Stimulated activated CD4-positive, alpha-beta T cell treated with anti-CD3 and anti-CD28 coated beads, Interleukin-1b, Interleukin-23, amount 100 ng/mL, for 1 hour (primary cell): ENCODE measurements around the gene NEDD8.

Experiments used
- DNase-seq, 2 donors: peaks; one replicate each; pipeline ENCODE4 v3.0.0-alpha.2; 2020; ENCODE audit warnings: low read depth in 2 of 2

The NEDD8 gene

GRCh38 chr14:24232121-24232644, at the start of gene NEDD8:
Gene NEDD8 (minus strand): TSS chr14:24232367. CDS start chr14:24232267, 100 bp downstream.
- peak; percentile 61 to 77 for DNase-seq

GRCh38 chr14:24281636-24282035, 49.5 kb upstream of the NEDD8 start:
- DNase-seq = no peak

GRCh38 chr14:24280797-24281460, 48.8 kb upstream of the NEDD8 start:
- DNase-seq = no peak

- DNase-seq = peak in 1 of 2 donors; percentile 29
Measured at GRCh38 chr14:24279301-24280186, 47.4 kb upstream of the NEDD8 start.

DNA sequence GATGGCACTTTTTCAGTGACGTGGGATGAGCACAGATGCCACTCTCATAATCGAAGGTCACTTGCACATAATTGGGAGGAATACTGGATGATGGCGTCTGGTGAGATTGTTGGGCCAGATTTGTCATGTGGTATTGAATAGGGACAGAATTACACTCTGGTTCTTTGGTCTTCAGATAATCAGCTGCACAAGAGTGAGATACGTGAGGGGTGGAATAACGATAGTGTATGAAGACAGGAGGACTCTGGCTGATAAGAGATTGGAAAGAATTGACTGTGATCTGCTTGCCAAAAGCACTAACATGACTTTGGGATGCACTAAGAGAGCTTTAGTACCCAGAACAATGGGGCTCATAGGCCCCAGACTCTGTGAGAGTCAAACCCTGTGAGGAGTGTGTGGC, 46.3 kb upstream of the NEDD8 start:
- no peak for DNase-seq

- no peak for DNase-seq
Measured at GRCh38 chr14:24277606-24278321, 45.6 kb upstream of the NEDD8 start.

DNA sequence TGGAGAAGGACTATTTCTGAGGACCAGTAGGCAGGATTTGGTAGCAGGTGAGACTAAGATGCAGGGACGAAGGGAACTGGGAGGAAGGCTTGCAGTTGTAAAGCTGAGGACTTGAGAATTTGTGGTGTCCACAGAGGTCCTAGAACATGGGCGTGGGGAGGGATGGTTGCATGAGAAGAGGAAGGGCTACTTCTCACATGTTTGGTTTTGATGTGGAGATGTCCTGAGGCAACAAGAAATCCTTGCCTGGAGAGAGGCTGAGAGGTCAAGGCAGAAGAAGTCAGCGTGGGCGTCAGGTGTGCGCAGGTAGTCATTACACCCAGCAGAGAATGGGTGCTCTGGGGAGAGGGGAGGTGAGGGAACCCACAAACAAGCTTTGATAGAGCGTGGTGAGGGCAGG, 44.9 kb upstream of the NEDD8 start:
- DNase-seq = no peak

DNA sequence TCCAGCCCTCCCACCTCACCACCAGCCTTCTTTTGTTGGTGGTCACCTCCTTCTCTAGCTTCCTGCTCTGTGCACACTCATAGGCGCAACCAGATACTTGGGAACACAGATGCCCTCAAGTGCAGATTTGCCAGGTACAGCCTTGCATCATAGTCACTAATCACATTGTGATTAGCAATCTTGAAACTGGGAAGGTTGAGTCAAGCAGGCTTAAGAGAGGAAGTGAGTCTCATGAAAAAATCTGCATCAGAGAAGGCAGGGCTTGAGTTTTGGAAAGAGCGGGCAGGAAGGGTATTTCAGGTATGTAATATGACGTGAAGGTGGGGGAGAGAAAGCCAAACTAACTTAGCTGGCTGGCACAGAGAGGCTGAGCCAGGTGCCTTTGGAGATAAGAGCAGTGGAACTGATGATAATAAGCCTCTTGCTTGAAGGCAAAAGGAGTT, 42.0 kb upstream of the NEDD8 start:
- DNase-seq = no peak

DNA sequence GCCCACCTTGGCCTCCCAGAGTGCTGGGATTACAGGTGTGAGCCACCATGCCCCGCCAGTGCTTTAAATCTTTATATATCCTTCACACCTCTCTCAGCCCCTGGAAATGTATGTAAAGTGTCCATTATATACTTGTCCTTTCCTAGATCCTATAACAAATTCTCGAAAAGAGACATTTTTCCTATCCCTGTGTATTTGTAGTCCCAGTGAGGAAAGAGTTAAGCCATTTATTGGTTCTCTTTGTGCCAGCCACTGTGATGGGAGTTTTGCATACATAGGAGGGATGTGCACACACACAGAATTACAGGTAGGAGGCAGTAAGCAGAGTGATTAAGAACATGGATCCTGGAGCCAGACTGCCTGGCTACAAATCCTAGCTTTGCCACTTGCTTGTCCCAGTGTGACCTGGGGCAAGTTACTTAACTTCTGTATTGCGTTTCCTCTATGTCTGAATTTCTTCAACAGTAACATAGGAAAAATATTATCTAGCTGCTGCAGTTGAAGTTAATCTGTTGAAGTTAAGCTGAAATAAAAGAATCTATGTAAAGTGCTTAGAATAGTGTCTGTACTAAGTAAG, 41.3 kb upstream of the NEDD8 start:
- DNase-seq = no peak

DNA sequence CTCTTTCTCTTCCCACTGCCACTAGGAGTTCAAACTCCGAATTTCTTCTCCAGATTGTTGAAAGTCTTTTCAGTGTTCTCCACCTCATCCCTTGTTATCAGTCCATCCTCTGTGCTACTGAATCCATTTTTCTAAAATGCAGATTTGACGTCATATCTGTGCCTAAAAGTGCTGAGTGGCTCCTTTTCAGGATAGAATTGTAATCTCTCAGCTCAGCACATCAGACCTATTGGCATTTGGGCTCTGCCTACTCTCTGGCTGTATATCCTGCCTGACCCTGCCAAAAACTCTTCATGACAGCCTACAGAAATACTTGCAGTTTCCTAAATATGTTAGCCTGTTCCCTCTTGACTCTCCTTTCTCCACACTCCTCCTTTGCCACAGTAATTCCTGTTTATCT, 40.3 kb upstream of the NEDD8 start:
- no peak for DNase-seq

GRCh38 chr14:24271834-24272263, 39.7 kb upstream of the NEDD8 start:
- no peak for DNase-seq

- DNase-seq = peak; percentile 69 to 85
Measured at GRCh38 chr14:24271134-24271833, 39.1 kb upstream of the NEDD8 start, which contains the start of gene RABGGTA. Gene RABGGTA (minus strand): TSS chr14:24271597. CDS start chr14:24271115, 482 bp downstream.

DNA sequence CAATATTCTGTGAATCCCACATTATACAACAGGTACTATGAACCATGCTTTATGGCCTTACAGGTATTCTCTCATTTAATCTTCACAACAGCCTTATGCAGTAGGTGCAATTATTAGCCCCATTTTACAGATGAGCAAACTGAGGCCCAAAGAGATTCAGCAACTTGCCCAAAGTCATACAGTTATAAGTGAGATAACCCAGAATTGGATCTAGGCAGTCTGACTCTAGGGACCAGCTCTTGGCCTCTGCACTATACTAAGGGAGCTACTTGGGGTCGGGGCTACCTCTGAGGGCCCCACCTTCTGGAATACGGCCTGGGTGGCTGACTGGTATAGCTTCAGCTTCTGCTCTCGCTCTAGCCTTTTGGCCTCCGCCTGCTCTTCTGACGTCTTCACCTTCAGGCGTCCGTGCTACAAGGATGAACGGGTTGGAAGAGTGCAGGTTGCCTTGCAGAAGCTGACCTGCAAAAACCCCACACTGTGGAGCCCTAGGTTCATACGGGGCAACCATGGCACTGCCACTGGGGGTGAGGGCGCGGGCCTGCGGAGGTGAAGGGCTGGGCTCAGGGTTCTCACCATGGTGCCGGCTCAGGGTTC, 38.5 kb upstream of the NEDD8 start:
- DNase-seq = no peak

DNA sequence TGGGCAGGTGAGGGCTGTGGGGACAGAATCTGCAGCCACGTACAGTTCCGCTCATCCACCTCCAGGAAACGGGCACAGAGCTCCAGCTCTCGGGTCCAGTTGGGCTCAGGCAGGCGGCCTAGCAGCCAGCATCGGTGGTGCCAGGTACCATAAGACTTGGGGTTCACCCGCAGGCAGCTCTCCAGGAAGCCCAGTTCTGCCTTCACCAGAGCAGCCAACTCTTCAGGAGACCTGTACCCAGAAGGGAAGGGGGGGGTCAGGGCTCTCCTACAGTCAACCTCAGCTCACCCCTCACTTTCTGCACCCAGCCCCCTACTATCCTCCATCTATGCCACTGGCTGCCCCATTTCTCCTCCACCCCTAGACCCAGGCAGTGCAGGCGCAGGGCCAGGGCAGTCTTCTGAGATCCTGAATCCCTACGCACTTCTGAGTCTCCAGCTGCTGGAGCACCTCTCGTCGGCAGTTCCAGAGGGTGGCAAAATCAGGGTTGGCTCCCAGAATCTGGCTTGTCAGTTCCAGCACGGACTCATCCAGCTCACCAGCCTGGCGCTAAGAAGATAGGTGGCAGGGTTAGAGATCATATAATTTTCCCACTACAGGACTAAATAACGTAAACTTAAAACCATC, 37.9 kb upstream of the NEDD8 start:
- DNase-seq = no peak

GRCh38 chr14:24269368-24269767, 37.2 kb upstream of the NEDD8 start:
- no peak for DNase-seq

- no peak for DNase-seq
Measured at GRCh38 chr14:24268225-24268624, 36.1 kb upstream of the NEDD8 start.

DNA sequence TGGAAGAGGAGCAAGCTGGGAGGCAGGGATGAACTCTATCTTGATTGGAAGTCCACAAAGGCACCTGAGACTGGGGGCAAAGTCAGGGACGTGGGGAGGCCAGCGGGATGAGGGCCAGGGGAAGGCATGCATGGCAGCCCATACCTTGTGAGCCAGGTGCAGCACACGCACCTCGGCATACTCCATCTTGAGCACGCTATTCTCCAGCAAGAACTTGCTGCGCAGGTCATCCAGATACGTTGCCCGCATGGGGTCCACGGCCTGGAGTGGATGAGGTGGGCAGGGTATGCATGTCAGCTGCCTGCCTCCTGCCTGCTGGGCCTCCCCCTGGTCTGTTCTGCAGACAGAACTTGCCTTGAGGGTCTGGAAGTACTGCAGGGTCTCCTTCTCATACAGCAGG, 35.3 kb upstream of the NEDD8 start:
- no peak for DNase-seq

DNA sequence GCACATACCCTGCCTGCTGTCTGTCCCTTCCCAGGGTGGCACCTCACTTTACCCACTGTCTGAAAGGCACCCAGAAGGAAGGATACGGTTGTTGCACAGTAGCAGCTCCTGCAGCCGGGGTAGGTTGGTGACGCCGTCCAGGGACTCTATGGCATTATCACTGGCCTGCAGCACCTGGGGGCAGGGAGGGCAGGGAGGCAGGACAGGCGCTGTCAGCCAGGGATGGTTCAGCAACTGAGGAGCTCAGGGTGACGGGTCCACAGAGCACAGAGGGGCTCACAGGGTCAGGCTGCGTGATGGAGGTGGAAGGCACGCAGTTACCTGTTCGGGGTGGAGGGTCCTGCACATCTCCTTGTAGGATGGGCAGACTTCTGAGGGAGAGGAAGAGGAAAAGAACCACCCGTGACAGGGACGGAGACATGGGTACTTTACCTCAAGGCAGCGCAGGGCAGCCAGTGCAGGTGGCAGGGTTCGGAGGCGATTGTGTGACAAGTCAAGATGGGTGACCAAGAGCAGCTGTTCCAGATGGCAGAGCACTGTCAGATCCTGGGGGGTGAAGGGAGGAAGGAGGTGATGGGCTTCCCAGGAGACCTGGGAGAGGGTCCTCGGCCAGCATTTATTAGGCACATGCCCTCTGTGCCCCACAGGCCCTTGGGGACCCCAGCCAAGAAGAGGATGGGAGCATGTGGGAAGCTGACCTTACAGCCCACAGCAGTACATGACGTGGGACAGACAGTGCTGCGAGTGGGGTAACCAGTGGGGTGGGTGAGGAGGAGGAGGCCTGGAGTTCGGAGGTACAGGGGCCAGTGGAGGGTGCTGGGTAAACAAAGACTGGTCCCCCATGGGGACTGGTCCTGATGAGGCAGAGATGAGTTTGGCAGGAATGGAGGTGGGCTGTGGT, 34.4 kb upstream of the NEDD8 start:
- no peak for DNase-seq

GRCh38 chr14:24264298-24264697, 32.1 kb upstream of the NEDD8 start:
- no peak for DNase-seq
